Neural cell (in vitro differentiated cells): ENCODE results near the gene RBM5.

Experiments
- POLR2AphosphoS5 ChIP-seq: IDR thresholded peaks from 2 replicates; pipeline ENCODE4 v1.6.1; 2012
- RAD21 ChIP-seq: fragments of 450-650 bp; conservative IDR thresholded peaks from 2 replicates; pipeline ENCODE4 v1.6.1; 2014; ENCODE audit warnings: antibody characterized with exemption, mild to moderate bottlenecking, moderate library complexity
- TAF1 ChIP-seq: IDR thresholded peaks from 2 replicates; pipeline ENCODE4 v1.6.1; 2012; ENCODE audit warnings: low read depth
- TF ChIP-seq, protein P1 (sequence below): fragments of 450-650 bp; IDR thresholded peaks from 2 replicates; pipeline ENCODE4 v1.5.1; 2014; ENCODE audit warnings: antibody characterized with exemption, mild to moderate bottlenecking, moderate library complexity; ENCODE audit not compliant: poor library complexity, severe bottlenecking

DNA sequence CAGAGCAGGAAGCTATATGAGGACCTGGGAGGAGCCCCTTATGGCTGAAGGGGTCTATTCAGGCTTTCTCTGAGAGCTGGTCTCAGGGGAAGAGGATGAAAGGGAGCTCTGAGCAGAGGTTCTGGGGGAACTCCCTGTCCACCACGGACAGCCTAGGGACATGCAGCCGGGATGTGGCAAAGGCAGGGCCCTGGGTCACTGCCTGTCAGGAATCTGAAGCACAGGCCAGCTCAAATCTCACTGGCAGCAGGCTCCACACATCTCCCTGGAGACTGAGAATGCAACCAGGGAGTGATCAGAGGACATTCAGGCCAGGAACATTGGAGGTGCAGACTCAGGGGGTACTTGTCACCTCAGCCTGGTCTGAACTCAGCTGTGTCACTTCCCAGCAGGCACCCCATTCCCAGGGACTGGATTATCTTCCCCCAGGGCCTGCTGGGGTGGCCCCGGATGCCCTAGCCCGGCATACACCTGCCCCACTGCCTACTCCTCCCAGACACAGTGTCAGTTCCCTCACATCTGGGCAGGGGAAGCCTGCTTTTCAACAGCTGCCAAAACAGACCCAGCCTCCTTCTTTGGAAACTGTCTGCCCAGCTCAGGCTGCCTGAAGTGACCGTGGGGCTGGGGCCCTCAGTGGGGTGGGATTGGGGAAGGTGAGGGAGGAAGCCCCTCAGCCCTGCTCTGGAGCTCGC lies 48.1 kb downstream of the RBM5 start:
- no peak for TF ChIP-seq RAD21
- TF ChIP-seq, protein P1, sequence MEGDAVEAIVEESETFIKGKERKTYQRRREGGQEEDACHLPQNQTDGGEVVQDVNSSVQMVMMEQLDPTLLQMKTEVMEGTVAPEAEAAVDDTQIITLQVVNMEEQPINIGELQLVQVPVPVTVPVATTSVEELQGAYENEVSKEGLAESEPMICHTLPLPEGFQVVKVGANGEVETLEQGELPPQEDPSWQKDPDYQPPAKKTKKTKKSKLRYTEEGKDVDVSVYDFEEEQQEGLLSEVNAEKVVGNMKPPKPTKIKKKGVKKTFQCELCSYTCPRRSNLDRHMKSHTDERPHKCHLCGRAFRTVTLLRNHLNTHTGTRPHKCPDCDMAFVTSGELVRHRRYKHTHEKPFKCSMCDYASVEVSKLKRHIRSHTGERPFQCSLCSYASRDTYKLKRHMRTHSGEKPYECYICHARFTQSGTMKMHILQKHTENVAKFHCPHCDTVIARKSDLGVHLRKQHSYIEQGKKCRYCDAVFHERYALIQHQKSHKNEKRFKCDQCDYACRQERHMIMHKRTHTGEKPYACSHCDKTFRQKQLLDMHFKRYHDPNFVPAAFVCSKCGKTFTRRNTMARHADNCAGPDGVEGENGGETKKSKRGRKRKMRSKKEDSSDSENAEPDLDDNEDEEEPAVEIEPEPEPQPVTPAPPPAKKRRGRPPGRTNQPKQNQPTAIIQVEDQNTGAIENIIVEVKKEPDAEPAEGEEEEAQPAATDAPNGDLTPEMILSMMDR: no peak
- no peak for TF ChIP-seq POLR2AphosphoS5
- TF ChIP-seq TAF1: no peak
